HUES48 (cell line): ENCODE results near the gene ARHGAP25.

Experiments used
- H3K27ac ChIP-seq: one replicate; pipeline ENCODE4 v1.7.0; 2013; ENCODE audit warnings: low read depth, low read length, inconsistent platforms
- H3K27me3 ChIP-seq: 2 replicates; pipeline ENCODE4 v1.6.1; 2013; ENCODE audit warnings: mild to moderate bottlenecking, low read length; ENCODE audit not compliant: control insufficient read depth, insufficient read depth
- H3K36me3 ChIP-seq: 2 replicates; pipeline ENCODE4 v1.6.1; 2013; ENCODE audit warnings: low read length; ENCODE audit not compliant: control insufficient read depth, insufficient read depth
- H3K4me1 ChIP-seq: 2 replicates; pipeline ENCODE4 v1.6.1; 2013; ENCODE audit warnings: mild to moderate bottlenecking, low read length; ENCODE audit not compliant: control insufficient read depth, insufficient read depth
- H3K4me3 ChIP-seq: 2 replicates; pipeline ENCODE4 v1.5.1; 2013; ENCODE audit warnings: mild to moderate bottlenecking, low read depth, low read length
- H3K9ac ChIP-seq: 2 replicates; pipeline ENCODE4 v1.6.1; 2013; ENCODE audit warnings: mild to moderate bottlenecking, low read depth, low read length, moderate library complexity
- H3K9me3 ChIP-seq: 2 replicates; pipeline ENCODE4 v1.6.1; 2013; ENCODE audit warnings: low read length; ENCODE audit not compliant: control insufficient read depth, insufficient read depth

ARHGAP25 gene

DNA sequence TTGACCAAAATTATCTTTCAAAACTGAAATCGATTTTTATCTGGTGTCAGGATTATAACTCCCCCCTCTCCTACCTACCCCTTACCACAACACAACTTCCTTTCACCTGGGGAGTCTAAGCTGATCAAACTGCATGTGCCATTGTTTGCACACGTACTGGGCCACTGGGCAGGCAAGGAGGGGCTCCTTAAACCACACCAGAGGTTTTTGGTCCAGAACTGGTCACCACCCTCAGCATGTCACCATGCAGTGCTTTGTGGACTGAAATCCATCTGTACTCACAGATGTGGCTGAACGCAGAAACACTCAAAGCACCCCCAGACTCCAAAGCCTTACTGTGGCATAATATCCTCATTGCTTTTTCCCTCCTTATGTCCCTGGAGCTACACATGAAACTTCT is 13.9 kb upstream of the ARHGAP25 start:
- no peaks in the 10 kb centered on the region for H3K9me3 ChIP-seq
- H3K36me3 ChIP-seq, result no peaks in the 10 kb centered on the region
- H3K9ac ChIP-seq, result no peak overlapping the region
- H3K4me1 ChIP-seq, result no peaks in the 10 kb centered on the region
- H3K27me3 ChIP-seq, result no peaks in the 10 kb centered on the region
- H3K27ac ChIP-seq, result no peak overlapping the region
- H3K4me3 ChIP-seq, result no peak overlapping the region

DNA sequence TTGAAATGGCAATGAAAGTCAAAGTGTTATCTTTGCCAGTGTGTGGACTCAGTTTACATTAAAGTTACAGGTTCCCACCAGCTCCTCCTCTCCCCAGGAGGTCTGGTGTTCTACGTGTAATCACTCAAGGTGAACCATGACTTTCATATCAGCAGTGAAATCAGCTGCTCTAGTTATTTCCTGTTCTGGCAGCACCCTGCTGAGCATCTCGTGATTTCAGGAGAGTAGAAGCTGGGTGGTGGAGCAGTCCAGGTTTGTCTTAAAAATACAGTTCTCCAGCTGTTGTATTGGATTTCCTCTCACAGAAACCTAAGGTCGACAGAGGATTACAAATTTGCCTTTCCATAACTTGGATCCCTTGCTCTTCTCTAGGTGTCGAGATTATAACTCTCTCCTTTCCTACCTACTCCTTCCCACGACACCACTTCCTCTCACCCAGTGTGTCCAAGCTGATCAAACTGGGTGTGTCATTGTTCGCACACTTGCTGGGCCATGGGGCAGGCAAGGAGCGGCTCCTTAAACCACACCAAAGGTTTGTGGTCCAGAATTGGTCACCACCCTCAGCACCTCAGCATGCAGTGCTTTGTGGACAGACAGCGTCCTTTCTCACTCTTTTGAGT is 13.0 kb upstream of the ARHGAP25 start:
- H3K4me1 ChIP-seq, result no peaks in the 10 kb centered on the region
- no peaks in the 10 kb centered on the region for H3K36me3 ChIP-seq
- H3K27ac ChIP-seq, result no peak overlapping the region
- H3K9ac ChIP-seq, result no peak overlapping the region
- H3K9me3 ChIP-seq, result no peaks in the 10 kb centered on the region
- no peak overlapping the region for H3K4me3 ChIP-seq
- no peaks in the 10 kb centered on the region for H3K27me3 ChIP-seq

DNA sequence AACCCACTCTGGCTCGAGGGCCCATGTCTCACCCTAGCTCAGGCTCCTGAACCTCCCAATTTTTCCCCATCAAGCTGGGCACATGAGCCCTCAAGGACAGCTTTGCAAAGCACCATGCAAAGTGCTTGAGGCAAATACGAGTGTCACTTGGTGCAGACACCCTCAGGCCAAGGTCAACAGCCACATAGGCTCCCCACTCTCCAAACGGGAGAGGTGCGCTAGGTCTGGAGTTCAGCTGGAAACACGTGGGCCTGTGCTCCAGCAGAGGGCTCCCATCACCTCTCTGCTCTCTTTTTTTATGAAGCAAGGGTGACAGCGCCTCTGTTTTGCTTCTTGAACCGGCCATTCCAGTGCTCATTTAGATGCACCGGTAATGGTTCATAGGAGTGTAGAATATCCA is 11.9 kb upstream of the ARHGAP25 start:
- Histone ChIP-seq H3K36me3 (no peaks in the 10 kb centered on the region), H3K9ac (no peak overlapping the region), H3K4me3 (no peak overlapping the region), H3K27ac (no peak overlapping the region), H3K27me3 (no peaks in the 10 kb centered on the region), H3K4me1 (peaks cover 9% of the 10 kb centered on the region; the same call in 1 of the 2 replicates), H3K9me3 (no peaks in the 10 kb centered on the region)

DNA sequence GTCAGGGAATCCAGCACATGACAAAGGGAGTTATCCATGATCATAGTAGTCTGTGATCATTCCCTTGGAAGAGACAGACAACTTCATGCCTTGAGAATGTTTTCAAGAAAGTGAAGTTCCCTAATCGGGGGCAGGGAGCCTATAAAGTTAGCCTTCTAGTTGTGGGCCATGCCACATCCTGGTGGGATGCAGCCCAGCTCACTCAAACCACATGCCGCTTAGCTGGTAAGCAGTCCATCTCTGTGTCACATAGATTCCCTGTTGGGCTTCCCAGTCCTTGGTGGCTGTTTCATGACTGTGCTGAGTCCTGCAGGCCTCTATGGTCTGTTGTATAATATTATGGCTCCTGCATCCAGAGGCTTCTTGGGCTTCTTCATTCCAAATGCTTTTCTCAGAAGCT is 11.4 kb upstream of the ARHGAP25 start:
- Histone ChIP-seq H3K4me3 (no peak overlapping the region), H3K9me3 (no peaks in the 10 kb centered on the region), H3K27ac (no peak overlapping the region), H3K4me1 (peaks cover 9% of the 10 kb centered on the region; the same call in 1 of the 2 replicates), H3K36me3 (no peaks in the 10 kb centered on the region), H3K9ac (no peak overlapping the region), H3K27me3 (no peaks in the 10 kb centered on the region)

DNA sequence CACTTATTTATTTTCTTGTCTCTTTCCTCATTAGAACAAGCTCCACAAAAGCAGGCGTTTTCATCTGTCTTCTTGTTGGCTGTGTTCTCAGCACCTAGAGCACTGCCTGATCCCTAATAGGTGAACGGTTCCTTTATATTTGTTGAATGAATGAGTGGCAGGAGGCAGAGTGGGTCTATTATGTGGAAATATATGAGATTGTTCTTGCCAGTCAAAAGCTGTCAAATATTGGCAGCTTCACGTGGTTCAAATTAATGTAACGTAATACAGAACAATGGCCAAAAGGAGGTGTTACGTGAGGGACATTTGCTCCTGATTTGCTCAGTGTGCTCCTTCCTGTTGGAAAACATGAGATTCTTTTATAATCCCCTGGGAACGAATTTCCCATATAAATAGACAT is 8.5 kb upstream of the ARHGAP25 start:
- no peak overlapping the region for H3K9ac ChIP-seq
- no peak overlapping the region for H3K4me3 ChIP-seq
- H3K4me1 ChIP-seq, result peaks cover 9% of the 10 kb centered on the region; the same call in 1 of the 2 replicates
- no peaks in the 10 kb centered on the region for H3K27me3 ChIP-seq
- no peaks in the 10 kb centered on the region for H3K36me3 ChIP-seq
- H3K9me3 ChIP-seq, result no peaks in the 10 kb centered on the region
- no peak overlapping the region for H3K27ac ChIP-seq

DNA sequence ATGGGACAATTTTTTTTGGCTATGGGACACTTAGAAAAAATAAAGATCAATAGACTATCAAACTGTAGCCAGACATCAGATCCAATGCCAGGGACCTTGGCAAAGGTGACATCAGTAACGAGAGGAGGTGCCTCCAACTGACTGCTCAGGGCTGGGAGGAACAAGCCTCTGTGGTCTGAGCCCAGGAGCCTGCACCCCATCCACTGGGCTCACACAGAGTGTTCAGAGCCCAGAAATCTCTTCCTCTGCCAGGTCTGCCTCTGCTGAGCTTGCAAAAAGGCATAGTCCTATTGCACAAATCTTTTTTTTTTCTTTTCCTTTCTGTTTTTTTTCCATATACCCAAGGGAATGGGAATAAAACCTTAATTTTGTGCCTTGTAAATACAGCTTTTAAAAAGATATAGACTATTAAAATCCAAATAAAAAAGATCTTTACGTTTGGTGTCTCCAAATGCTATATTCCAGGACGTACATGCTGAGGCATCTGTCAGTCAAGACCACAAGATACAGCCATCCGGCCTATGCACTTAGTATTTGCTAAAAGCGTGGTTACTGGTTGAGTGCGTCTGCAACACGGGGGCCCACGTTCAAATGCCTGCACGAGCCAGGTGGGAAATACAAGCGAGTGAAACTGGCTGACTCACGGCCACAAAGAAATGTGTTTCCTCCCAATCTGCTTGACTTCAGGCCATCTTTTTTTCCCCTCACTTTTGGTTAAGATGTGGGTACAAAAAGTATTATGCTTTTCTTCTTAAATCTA is 7.8 kb upstream of the ARHGAP25 start:
- peaks cover 9% of the 10 kb centered on the region; the same call in 1 of the 2 replicates for H3K4me1 ChIP-seq
- H3K9me3 ChIP-seq, result no peaks in the 10 kb centered on the region
- no peaks in the 10 kb centered on the region for H3K36me3 ChIP-seq
- no peak overlapping the region for H3K9ac ChIP-seq
- no peak overlapping the region for H3K4me3 ChIP-seq
- H3K27ac ChIP-seq, result no peak overlapping the region
- H3K27me3 ChIP-seq, result no peaks in the 10 kb centered on the region

DNA sequence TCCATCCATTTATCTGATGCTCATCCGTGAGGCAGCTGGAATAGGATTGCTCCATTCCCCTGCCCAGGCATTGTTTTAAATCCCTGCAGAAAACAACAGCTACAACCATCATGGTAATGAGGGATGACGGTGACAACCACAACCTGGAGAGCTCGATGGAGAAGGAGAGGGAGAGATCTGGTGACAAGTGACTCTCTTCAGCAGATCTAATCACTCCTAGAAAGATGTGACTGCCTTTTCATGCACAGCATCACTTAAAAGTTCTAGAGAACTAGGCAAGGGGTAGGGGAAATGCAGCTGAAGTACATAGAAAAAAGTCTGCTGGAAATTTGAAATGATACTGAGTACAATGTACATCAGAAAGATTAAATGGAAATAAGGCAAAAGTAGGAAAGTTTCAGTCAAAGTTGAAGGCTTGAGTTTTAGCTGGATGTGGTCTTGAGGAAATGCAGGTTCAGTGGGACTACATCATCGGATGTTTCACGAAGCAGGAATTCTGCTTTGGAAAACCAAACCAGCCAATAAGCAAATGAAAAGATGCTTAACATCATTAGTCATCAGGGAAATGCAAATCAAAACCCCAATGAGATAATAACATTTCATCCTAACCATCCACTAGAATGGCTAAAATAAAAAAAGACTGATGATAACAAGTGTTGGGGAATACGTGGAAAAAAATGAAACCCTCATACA is 6.8 kb upstream of the ARHGAP25 start:
- Histone ChIP-seq H3K27me3 (no peaks in the 10 kb centered on the region), H3K36me3 (no peaks in the 10 kb centered on the region), H3K27ac (peak overlapping the region; percentile 55), H3K9me3 (no peaks in the 10 kb centered on the region), H3K4me3 (no peak overlapping the region), H3K9ac (no peak overlapping the region), H3K4me1 (peaks cover 9% of the 10 kb centered on the region; the same call in 1 of the 2 replicates)

DNA sequence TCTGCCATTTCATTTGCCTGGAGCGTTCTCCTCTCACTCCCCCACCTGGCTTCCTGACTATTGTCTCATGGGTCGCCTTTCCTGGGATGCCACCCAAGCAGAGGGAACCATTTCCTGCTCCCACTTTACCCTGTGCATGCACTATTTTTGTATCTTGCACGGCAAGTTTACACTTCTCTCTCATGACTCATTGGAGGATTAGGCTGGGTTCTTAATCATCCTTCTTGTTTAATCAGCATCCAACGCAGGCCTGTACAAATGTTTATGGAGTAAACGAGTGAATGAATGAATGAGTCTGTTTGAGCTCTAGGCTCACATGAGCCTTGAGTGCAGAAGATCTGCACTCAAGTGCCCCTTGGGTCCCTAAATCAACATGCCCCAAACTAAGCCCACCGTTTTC is 3.8 kb upstream of the ARHGAP25 start:
- Histone ChIP-seq H3K9ac (no peak overlapping the region), H3K4me3 (no peak overlapping the region), H3K36me3 (no peaks in the 10 kb centered on the region), H3K27me3 (no peaks in the 10 kb centered on the region), H3K27ac (no peak overlapping the region), H3K9me3 (no peaks in the 10 kb centered on the region), H3K4me1 (peaks cover 9% of the 10 kb centered on the region; the same call in 1 of the 2 replicates)

DNA sequence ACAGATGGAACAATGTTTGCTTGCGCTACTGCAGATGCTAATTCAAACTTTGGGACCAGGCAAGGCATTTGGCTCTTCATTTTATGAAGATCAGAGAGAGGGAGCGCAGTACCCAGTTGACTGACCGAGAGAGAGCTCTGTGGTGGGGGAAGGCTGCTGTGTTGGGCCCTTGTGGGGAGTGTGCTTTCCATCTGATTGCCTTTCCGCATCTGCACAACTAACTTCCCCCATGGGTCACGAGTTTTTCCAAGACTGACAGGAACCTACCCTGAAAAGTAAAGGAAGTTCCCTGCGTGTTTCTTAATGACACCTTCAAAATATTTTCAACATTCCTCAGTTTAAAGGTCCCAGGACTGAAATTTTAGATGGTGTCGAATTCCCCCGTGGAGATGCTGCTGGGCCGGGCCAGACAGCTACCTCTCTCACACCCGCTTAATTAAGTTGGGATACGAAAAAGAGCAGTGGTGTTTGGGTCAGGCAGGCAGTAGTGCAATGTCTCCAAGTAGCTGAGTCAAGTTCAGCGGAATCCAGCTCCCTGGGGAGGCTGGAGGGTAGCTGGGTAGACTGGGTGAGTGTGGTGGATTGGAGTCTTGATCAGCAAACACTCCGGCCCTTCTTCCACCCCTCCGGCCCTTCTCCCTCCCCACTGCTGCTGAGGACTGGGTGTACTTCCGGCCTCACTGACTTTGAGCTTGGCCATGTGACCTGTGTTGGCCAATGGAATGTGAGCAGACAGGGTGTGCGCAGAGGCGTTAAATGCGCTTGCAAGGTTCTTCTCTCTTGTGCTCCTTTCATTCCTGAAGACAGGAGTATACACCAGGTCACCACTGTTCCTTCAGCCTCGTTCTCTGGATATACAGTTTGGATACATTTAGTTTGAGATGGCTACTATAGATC is 2.3 kb upstream of the ARHGAP25 start:
- no peaks in the 10 kb centered on the region for H3K36me3 ChIP-seq
- H3K9ac ChIP-seq, result no peak overlapping the region
- H3K4me1 ChIP-seq, result peaks cover 5% of the 10 kb centered on the region; the same call in 1 of the 2 replicates
- no peak overlapping the region for H3K4me3 ChIP-seq
- H3K9me3 ChIP-seq, result no peaks in the 10 kb centered on the region
- no peak overlapping the region for H3K27ac ChIP-seq
- H3K27me3 ChIP-seq, result no peaks in the 10 kb centered on the region

DNA sequence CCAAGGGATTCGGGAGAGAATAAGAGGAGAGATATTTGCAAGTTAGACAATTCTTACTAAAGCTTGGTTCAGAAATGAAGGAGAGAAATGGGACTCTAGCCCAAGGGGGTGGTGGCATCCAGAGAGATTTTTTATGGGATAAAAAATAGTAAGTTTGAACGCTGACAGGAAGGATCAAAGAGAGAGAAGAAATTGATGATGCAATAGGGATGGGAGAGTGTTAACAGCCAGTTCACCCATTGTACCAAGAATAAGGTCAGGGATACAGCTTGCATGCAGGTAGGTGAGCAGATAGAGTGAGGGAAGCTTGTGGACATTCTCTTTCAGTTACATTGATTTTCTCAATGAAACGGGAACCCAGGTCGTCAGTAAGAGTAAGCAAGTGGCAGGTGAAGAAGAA is 1.2 kb upstream of the ARHGAP25 start:
- H3K27ac ChIP-seq, result no peak overlapping the region
- no peaks in the 10 kb centered on the region for H3K9me3 ChIP-seq
- no peak overlapping the region for H3K4me3 ChIP-seq
- no peaks in the 10 kb centered on the region for H3K36me3 ChIP-seq
- no peaks in the 10 kb centered on the region for H3K27me3 ChIP-seq
- H3K9ac ChIP-seq, result no peak overlapping the region
- H3K4me1 ChIP-seq, result no peaks in the 10 kb centered on the region
